ENCODE data around the gene SUPT16H.
A peak's percentile ranks its signal among the peaks of the same experiment; 100 is the strongest.
"Not testable (repeated sequence)": the region's sequence is repeated elsewhere in the genome, so short reads cannot be mapped to it uniquely, and the experiment has no call there.

The SUPT16H gene

GRCh38 chr14:21383848-21384493 is at the start of gene SUPT16H:
SUPT16H (minus strand) TSS chr14:21384019; CDS start chr14:21383927, 92 bp downstream.
- DNase-seq = peak; percentile 41 to 93 (median 87)

DNA sequence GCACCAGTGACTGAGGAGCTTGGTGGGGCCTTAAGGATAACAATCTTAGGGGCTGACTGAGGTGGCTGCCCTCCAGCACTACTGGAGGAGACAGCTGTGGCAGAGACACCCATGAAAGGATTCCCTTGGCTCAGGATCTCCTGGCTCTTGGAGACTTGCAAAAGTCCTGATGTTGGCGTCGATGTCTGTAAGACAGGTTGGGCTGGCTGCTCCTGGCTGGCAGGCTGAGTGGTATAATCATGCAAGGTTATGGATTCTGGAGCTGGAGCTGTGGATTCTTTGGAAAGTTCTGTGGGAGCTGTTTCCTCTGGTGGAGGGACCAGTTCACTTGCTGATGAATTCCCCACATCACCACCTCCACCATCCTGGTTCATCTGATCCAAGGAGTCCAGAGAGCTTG is 47.3 kb upstream of the SUPT16H start:
- DNase-seq = no peak

GRCh38 chr14:21428930-21429329 is 45.1 kb upstream of the SUPT16H start:
- DNase-seq = no peak

DNA sequence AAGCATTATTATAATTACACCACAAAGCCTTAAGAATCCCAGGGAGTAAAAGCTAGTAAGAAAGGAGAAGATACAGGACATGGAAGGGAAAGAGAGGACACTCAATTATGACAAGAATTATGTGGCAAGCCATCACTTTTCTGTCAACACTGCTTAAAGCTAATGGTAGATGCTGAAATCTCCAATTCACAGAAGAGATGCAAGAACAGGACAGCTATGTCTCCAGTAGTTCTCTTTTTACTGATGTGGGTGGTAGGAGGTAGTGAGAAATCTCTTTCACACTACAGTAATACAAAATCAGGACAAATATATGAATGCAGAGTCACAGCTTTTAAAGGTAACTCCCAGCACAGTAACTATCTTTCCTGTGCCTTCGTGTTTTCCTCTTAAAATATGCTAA is 42.9 kb upstream of the SUPT16H start:
- DNase-seq = no peak

DNA sequence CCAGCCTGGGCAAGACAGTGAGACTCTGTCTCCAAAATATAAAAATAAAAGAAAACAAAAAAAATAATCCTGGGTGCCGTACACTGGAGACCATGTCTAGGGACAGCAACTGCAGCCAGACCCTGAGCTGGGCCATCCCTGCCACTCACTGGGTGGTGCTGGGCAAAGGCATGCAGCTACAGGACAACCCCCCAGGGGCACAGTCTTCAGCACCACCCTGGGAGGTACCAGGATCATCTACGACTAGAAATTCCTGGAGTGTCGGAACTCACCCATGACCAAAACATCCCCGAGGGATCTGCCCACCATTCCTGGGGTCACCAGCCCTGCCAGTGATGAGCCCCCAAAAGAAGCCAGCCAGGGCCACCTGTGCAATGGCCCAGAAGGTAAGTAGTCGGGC is 35.7 kb upstream of the SUPT16H start:
- no peak for DNase-seq

DNA sequence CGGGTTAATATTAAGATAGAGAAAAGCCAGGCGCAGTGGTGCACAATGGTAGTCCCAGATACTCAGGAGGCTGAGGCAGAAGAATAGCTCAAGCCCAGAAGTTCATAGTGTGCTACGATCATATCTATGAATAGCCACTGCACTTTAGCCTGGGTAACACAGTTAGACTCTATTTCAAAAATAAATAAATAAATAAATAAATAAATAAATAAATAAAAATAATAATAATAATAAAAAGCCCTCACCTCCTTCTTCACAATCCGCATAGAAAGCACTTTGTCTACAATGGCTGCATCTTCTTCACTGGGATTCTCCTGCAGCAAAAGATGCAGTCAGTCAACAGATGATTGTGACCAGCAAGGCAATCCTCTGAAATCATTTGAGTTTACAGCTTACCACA is 31.5 kb upstream of the SUPT16H start:
- no peak for DNase-seq

DNA sequence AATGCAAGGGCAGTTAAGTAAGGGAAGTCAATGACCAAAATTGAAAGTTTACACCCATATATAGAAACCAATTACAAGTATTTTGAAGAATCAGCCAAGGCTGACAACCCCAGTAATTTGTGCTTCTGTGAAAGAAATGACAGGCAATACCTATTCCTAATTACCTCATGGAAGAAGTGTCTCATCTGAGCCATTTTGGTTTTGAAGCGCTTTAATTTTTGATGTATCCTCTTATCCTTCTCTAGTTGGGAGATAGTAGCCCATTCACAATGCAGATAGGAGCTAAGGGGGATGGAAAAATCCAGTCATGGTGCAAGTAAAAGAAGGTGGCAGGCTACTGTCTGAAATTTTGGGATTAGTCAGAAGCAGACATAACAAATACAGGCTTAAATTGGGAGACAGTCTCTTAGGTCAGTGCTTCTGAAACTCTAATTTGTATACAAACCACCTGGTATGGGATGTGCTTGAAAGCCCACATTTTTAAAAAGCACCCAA is 30.4 kb upstream of the SUPT16H start:
- no peak for DNase-seq

GRCh38 chr14:21408147-21408546 is 24.3 kb upstream of the SUPT16H start:
- no peak for DNase-seq

DNA sequence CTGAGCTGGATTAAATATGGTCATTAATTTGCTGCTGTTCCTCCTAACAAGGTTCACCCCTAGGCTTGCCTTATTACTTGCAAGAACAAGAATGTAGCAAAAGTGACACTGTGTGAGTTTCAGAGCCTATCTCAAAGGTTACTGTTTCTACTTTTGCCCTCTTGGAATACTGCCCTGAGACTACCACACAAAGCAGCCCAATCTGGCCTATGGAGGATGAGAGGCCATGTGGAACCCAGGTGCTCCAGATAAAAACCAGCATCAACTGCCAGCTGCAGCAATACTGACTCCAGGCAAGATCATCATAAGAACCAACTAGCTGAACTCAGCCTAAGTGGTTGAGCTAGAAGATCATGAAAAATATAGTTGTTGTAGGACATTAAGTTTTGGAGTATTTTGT is 22.4 kb upstream of the SUPT16H start:
- DNase-seq = no peak

DNA sequence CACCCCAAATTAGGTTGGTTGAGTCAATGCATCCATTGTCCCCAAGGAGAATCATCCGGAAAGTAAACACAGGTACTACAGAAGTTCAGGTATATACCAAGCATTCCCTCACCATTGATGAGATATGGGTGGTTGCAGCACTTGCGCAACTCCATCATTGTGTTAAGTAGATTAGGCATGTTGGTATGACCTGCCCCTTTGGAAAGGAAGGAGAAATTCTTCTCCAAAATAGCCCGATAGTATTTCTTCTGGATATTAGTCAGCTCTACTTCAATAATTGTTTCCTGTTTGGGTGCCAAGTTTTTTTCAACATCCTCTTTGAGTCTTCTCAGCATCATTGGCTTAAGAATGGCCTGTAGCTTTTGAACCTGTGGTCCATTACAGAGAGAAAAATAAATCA is 21.3 kb upstream of the SUPT16H start:
- DNase-seq = no peak

GRCh38 chr14:21399311-21399870 is 15.6 kb upstream of the SUPT16H start:
- DNase-seq = no peak

DNA sequence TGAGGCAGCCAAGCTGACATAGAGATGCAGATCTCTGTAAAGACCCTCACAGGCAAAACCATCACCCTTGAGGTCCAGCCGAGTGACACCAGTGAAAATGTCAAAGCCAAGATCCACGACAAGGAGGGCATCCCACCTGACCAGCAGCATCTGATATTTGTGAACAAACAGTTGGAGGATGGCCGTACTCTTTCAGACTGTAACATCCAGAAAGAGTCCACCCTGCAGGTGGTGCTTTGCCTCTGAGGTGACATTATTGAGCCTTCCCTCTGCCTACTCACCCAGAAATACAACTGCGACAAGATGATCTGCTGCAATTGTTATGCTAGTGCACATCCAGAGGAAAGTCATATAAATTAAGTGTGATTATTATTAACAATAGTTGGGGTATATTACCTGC is 15.1 kb upstream of the SUPT16H start:
- DNase-seq = no peak

DNA sequence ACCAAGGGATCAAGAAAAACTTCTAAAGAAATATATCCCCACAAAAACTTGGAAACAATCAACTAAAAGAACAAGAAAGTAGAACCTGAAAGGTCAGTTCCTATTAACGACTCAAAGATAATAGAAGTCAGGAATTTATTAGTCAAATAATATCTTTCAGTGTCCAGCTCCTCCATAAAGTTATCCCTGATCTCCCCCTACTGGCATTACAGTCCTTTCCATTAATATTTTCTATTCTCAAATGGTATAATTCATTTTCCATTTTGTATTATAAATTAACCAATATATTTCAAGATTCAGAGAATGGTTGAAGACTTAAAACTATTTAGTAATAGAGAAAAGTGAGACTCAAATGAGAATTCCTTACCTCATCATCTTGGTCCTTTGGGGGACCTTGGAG is 11.6 kb upstream of the SUPT16H start:
- DNase-seq = no peak

GRCh38 chr14:21385188-21385904 is 1.5 kb upstream of the SUPT16H start:
- DNase-seq = peak in 1 of 58 donors; percentile 2

GRCh38 chr14:21384494-21384851 is 654 bp upstream of the SUPT16H start:
- DNase-seq = peak in 1 of 58 donors; percentile 41

- peak in 34 of 58 donors; percentile 1 to 63 (median 31) for DNase-seq
Observed at GRCh38 chr14:21382886-21383847, 652 bp downstream of the SUPT16H start.

GRCh38 chr14:21382095-21382494 is 1.7 kb downstream of the SUPT16H start:
- DNase-seq = no peak

- DNase-seq = no peak
Observed at GRCh38 chr14:21379338-21379737, 4.5 kb downstream of the SUPT16H start.

DNA sequence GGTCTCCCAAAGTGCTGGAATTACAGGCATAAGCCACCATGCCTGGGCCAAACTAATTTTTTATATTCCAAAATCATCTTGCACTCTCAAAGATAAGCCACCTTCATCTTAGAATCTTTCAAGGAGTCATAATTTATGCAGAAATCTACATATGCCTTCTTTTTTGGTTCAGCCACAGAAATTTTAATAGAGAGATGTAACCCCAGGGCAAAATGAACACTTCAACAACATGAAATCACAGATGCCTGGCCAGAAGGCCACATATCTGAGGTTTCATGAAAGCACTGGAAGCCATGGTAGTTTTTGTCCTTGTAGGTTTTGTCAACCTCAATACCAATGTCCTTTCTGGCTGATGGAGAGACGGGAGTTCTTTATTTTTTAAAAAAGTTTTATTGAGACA is 9.8 kb downstream of the SUPT16H start:
- no peak for DNase-seq

DNA sequence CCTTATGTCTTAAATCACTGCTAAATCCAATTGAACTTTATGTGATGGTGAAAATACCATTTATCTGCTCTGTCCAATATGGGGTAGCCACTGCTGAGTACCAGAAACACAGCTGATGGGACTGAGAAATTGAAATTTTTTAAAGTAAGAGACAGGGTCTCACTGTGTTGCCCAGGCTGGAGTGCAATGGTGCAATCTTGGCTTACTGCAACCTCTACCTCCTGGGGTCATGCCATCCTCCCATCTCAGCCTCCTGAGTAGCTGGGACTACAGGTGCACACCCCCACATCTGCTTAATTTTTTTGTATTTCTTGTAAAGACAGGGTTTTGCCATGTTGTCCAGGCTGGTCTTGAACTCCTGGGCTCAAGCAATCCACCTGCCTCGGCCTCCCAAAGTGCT is 11.0 kb downstream of the SUPT16H start:
- DNase-seq = not testable (repeated sequence)

- no peak for DNase-seq
Observed at GRCh38 chr14:21369949-21370679, 13.7 kb downstream of the SUPT16H start.

All from anterior cingulate cortex (tissue), 58 donors.